Measurements from ENCODE around the gene TRABD2B. TPM values are rescaled to one million over a fixed set of nuclear protein-coding genes. Genes with fewer than 3 reads are reported as not detected.

The TRABD2B gene
- total RNA-seq = not detected

DNA sequence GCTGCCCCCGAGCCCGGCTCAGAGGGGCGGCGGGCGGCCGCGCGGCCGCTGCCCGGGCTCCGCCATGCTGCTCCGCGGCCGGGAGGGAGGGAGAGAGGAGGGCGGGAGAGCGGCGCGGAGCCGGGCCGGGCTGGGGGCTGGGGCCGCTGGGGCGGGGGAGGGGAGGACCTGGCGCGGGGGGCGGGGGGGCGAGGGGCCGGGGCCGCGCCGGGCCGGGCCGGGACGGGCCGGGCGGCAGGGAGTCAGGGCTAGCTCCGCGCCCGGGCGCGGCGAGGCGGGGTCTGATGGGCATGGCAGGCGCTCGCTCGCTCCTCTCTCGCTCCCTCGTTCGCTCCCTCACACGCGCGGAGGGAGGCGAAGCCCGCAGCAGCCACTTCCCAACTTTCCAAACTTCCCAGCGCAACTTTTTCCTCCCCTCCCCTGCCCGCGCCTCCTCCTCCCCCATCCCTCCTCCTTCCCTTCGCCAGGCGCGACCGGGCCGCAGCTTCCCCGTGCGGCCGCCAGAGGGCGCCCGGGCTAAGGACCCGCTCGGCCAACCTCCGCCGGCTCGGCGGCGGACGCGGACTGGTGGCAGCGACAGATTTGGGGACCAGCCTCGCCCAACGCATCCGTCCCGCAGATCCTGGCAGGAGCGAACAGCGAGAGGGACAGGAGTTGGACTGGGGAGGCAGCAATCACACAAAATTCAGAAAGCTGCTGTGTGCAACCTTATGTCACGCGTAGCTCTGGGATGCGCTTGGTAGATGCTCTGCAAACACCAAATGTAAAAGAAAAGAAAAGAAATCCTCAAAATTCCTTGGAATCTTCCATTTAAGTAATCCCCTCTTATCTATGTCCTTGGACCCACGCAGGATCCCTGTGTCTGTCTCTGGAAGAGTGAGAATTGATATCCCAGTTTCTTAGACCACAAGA lies at the start of gene TRABD2B:
Gene TRABD2B (minus strand): TSS at position 97 of the 912 bp plus-strand sequence.
- no peaks in the 10 kb centered on the region for H3K9me3 Mint-ChIP-seq
- peak; percentile 83 for ATAC-seq (ENCODE audit: low read depth)
- peaks cover 1% of the 10 kb centered on the region for H3K4me1 Mint-ChIP-seq
- peak; percentile 83 for DNase-seq
- H3K27ac Mint-ChIP-seq = no peak within 1 kb of the TSS
- peaks cover 47% of the 10 kb centered on the region for H3K27me3 Mint-ChIP-seq
- H3K36me3 Mint-ChIP-seq = no peaks in the 10 kb centered on the region
- H3K4me3 Mint-ChIP-seq = peak within 1 kb of the TSS; percentile 52
- POLR2A ChIA-PET = no interaction called here

- no peak for DNase-seq
- Mint-ChIP-seq H3K4me1 (peaks cover 6% of the 10 kb centered on the region), H3K27me3 (no peaks in the 10 kb centered on the region), H3K9me3 (no peaks in the 10 kb centered on the region), H3K27ac (no peak overlapping the region), H3K4me3 (no peak overlapping the region), H3K36me3 (no peaks in the 10 kb centered on the region)
- POLR2A ChIA-PET = interaction anchor here (0.5 kb wide), 1 partner anchor 595 kb away, joined by 3 read pairs; no protein-coding TSS in a partner anchor
- no peak for ATAC-seq (ENCODE audit: low read depth)
Measured at GRCh38 chr1:48044311-48044710, 47.1 kb upstream of the TRABD2B start.

- Mint-ChIP-seq H3K4me1 (peaks cover 6% of the 10 kb centered on the region), H3K27me3 (no peaks in the 10 kb centered on the region), H3K9me3 (no peaks in the 10 kb centered on the region), H3K4me3 (no peak overlapping the region), H3K36me3 (no peaks in the 10 kb centered on the region), H3K27ac (no peak overlapping the region)
- POLR2A ChIA-PET = interaction anchor here (0.5 kb wide), 1 partner anchor 596 kb away, joined by 3 read pairs; no protein-coding TSS in a partner anchor
- no peak for DNase-seq
- ATAC-seq (ENCODE audit: low read depth) = no peak
Measured at GRCh38 chr1:48043622-48044021, 46.4 kb upstream of the TRABD2B start.

DNA sequence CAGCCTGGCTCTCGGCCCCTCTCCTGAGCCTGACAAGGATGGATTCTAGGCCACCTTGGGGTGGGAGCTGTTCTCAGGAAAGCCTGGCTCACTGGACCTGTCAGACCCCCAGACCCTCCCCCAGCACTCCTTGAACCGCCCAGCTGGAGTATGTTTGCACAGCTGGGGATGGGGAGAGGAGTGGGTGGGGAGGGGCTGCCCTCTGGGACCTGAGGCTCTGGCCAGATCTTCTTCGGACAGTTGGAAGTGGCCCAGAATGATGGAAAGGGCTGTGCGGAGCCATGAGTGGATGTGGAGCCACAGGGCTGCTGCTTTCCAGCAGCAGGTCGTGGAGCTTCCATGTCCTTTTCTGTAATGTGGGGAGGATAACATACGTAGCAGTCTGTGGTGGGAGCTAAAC lies 43.0 kb upstream of the TRABD2B start:
- no peak for ATAC-seq (ENCODE audit: low read depth)
- Mint-ChIP-seq H3K4me1 (peaks cover 4% of the 10 kb centered on the region), H3K27ac (no peak overlapping the region), H3K36me3 (no peaks in the 10 kb centered on the region), H3K27me3 (peaks cover 2% of the 10 kb centered on the region), H3K4me3 (no peak overlapping the region), H3K9me3 (no peaks in the 10 kb centered on the region)
- POLR2A ChIA-PET = no interaction called here
- no peak for DNase-seq

- Mint-ChIP-seq H3K4me1 (peaks cover 4% of the 10 kb centered on the region), H3K36me3 (no peaks in the 10 kb centered on the region), H3K27ac (no peak overlapping the region), H3K9me3 (no peaks in the 10 kb centered on the region), H3K27me3 (peaks cover 2% of the 10 kb centered on the region), H3K4me3 (no peak overlapping the region)
- DNase-seq = no peak
- no peak for ATAC-seq (ENCODE audit: low read depth)
- POLR2A ChIA-PET = no interaction called here
Measured at GRCh38 chr1:48039088-48040054, 42.2 kb upstream of the TRABD2B start.

- Mint-ChIP-seq H3K4me3 (no peak overlapping the region), H3K27me3 (peaks cover 2% of the 10 kb centered on the region), H3K27ac (no peak overlapping the region), H3K36me3 (no peaks in the 10 kb centered on the region), H3K9me3 (no peaks in the 10 kb centered on the region), H3K4me1 (no peaks in the 10 kb centered on the region)
- POLR2A ChIA-PET = no interaction called here
- DNase-seq = no peak
- ATAC-seq (ENCODE audit: low read depth) = no peak
Measured at GRCh38 chr1:48038270-48038767, 41.1 kb upstream of the TRABD2B start.

GRCh38 chr1:48036710-48037355 lies 39.6 kb upstream of the TRABD2B start:
- Mint-ChIP-seq H3K4me1 (no peaks in the 10 kb centered on the region), H3K36me3 (no peaks in the 10 kb centered on the region)

DNA sequence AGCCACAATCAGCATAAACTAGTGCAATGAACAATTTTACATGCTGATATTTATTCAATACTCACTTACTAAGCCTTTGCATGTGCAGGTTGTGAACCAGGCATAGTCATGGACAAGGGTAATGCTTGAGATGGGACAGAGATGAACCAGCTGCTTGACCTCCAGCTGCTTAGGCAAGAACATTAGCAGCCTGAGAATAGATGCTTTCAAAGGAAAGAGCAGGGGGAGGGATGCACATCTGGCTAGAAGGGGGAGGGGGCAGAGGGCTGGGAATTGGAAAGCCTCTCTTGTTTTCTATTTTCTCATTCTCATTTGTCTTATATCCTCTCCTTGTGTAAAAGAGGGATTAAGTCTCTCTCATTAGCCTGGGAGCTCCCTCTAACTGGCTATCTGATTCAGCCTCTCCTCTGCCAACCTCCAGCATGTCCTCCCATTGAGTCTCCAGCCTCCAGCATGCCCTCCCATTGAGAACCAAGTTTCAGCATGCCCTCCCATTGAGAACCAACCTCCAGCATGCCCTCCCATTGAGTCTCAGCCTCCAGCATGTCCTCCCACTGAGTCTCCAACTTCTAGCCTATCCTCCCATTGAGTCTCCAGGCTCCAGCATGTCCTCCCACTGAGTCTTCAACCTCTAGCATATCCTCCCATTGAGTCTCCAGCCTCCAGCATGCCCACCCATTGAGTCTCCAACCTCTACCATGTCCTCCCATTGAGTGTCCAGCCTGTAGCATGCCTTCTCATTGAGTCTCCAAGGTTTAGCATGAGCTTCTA lies 38.4 kb upstream of the TRABD2B start:
- no peak overlapping the region for H3K27ac Mint-ChIP-seq
- POLR2A ChIA-PET = no interaction called here
- no peak for ATAC-seq (ENCODE audit: low read depth)
- H3K4me1 Mint-ChIP-seq = no peaks in the 10 kb centered on the region
- H3K27me3 Mint-ChIP-seq = peaks cover 2% of the 10 kb centered on the region
- H3K36me3 Mint-ChIP-seq = no peaks in the 10 kb centered on the region
- DNase-seq = no peak
- no peak overlapping the region for H3K4me3 Mint-ChIP-seq
- no peaks in the 10 kb centered on the region for H3K9me3 Mint-ChIP-seq

More at GRCh38 chr1:48036710-48037355, 39.6 kb upstream of the TRABD2B start:
- no peaks in the 10 kb centered on the region for H3K9me3 Mint-ChIP-seq
- H3K27ac Mint-ChIP-seq = no peak overlapping the region
- H3K27me3 Mint-ChIP-seq = peaks cover 2% of the 10 kb centered on the region
- no peak for ATAC-seq (ENCODE audit: low read depth)
- DNase-seq = no peak
- POLR2A ChIA-PET = no interaction called here
- no peak overlapping the region for H3K4me3 Mint-ChIP-seq

- no peaks in the 10 kb centered on the region for H3K36me3 Mint-ChIP-seq
- DNase-seq = no peak
- POLR2A ChIA-PET = no interaction called here
- peaks cover 2% of the 10 kb centered on the region for H3K27me3 Mint-ChIP-seq
- no peak overlapping the region for H3K27ac Mint-ChIP-seq
- H3K4me3 Mint-ChIP-seq = no peak overlapping the region
- no peaks in the 10 kb centered on the region for H3K9me3 Mint-ChIP-seq
- no peaks in the 10 kb centered on the region for H3K4me1 Mint-ChIP-seq
- ATAC-seq (ENCODE audit: low read depth) = no peak
Measured at GRCh38 chr1:48033495-48034045, 36.4 kb upstream of the TRABD2B start.

DNA sequence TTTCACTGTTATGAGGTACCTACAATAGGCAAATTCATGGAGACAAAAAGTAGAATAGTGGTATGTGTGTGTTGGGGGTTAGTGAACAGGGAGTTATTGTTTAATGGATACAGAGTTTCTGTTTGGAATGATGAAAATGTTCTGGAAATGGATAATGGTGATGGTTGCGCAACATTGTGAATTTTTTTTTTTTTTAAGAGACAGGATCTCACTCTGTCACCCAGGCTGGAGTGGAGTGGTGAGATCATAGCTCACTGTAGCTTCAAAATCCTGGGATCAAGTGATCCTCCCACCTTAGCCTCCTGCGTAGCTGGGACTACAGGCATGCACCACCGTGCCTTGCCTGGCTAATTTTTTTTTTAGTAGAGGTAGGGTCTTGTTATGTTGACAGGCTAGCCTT lies 34.5 kb upstream of the TRABD2B start:
- ATAC-seq (ENCODE audit: low read depth) (no peak), DNase-seq (no peak)
- H3K9me3 Mint-ChIP-seq = no peaks in the 10 kb centered on the region
- H3K4me1 Mint-ChIP-seq = no peaks in the 10 kb centered on the region
- H3K4me3 Mint-ChIP-seq = no peak overlapping the region
- H3K36me3 Mint-ChIP-seq = no peaks in the 10 kb centered on the region
- POLR2A ChIA-PET = no interaction called here
- peaks cover under 1% of the 10 kb centered on the region for H3K27me3 Mint-ChIP-seq
- no peak overlapping the region for H3K27ac Mint-ChIP-seq

DNA sequence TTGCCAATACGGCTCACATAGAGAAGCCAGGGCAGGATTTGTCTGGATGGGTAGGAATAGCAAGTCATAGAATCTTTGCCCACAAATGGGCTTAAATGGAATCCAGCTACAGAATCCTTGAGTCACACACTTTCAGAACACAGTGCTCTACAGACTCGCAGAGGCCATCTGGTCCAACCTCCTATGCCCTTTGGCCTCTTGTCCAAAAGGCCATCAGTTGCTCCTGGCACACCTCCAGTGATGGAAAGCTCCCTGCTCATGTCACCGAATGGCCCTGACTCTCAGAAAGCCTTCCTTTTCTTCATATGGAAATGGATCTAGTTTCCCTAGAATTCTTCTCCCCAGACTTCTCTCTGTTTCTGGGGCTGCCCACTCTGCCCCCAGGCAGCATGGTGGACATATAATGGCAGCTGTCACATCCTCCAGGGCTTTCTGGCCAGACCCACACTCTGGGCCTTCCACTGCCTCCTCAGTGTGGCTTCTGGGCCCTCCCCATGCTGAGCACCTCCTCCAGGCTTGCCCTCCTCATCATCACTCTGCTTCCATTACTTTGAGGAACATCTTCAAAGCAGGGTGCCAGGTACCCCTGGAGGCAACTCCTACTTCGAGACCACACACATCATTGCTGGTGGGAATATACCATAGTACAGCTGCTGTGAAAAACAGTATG lies 33.6 kb upstream of the TRABD2B start:
- no peaks in the 10 kb centered on the region for H3K4me1 Mint-ChIP-seq
- H3K9me3 Mint-ChIP-seq = no peaks in the 10 kb centered on the region
- POLR2A ChIA-PET = no interaction called here
- H3K4me3 Mint-ChIP-seq = no peak overlapping the region
- H3K27ac Mint-ChIP-seq = no peak overlapping the region
- DNase-seq = no peak
- H3K36me3 Mint-ChIP-seq = no peaks in the 10 kb centered on the region
- peaks cover 3% of the 10 kb centered on the region for H3K27me3 Mint-ChIP-seq
- no peak for ATAC-seq (ENCODE audit: low read depth)

DNA sequence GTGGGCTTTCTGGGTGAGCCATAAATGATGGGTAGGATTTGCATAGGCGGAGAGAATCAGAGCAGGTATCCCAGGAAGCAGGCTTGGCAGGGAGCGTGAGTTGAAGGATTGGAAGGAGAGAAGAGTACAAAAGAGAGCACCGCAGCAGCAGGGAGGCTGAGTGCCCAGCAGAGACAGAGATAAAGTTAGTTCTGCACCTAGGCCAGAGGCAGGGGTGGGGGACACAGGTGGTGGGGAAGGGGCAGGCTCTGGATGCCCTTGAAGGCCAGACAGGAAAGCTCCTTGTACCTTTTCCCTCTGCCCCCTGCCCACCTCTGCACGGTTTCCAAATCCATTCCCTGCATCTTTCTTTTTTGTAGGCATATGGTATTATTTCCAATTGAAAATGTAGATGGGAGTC lies 33.0 kb upstream of the TRABD2B start:
- no peak for ATAC-seq (ENCODE audit: low read depth)
- POLR2A ChIA-PET = no interaction called here
- Mint-ChIP-seq H3K9me3 (no peaks in the 10 kb centered on the region), H3K4me1 (no peaks in the 10 kb centered on the region), H3K36me3 (no peaks in the 10 kb centered on the region), H3K27ac (no peak overlapping the region), H3K4me3 (no peak overlapping the region), H3K27me3 (peaks cover 3% of the 10 kb centered on the region)
- no peak for DNase-seq

All from activated naive CD8-positive, alpha-beta T cell treated with anti-CD3 and anti-CD28 coated beads, Interleukin-2, amount 10 ng/mL, durations not matched to agents 7 days and 5 days (primary cell).